C4-2B (cell line): ENCODE measurements around the gene NCKAP5L.

Experiments
- CTCF ChIP-seq: fragments of 450-650 bp; conservative IDR thresholded peaks from 2 replicates; pipeline ENCODE4 v1.5.1; 2017; ENCODE audit warnings: mild to moderate bottlenecking
- ZFX ChIP-seq: fragments of 450-650 bp; IDR thresholded peaks from 2 replicates; pipeline ENCODE4 v1.6.1; 2017

DNA sequence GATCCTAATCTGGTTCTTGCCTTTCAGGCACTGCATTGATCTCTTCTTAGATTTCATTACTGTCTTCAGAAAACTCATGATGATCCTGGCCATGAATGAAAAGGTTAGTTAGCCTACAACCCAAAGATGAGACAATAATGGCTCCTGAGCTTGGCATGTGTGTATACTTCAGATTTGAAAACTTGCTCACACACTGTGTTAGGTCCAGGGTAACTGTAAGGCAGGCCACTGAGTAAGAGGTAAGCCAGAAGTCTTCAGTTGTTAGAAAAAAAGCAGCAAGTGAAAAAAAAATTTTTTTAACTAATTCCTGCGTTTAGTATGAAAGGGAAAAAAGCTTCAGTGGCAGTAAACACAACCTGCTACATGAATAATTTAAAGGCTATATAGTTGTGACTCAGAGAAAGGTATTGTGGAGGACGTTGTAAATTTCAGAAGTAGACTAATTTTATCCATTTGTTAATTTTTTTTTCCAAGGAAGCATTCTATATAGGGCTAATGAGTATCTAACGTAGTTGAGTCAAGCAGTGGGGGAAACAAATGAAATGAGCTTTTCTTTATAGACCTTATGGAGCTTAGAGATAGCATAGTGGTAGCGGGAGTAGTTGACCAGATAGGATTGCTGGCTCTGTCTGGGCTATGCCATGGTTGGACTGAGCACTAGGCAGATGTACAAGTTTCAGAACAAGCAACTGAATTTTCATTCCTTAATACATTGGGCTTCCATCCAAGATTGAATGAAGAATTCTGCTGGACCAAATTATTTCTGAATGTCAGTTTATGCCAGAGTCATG lies 66.3 kb downstream of the NCKAP5L start:
- TF ChIP-seq CTCF = no peak
- TF ChIP-seq ZFX = no peak
